NCI-H69 (cell line): ENCODE measurements around the gene SLC4A8.

Experiments
- DNase-seq: peaks from one replicate; lab custom pipeline; 2025; lab: John Stamatoyannopoulos, UW

SLC4A8 gene

DNA sequence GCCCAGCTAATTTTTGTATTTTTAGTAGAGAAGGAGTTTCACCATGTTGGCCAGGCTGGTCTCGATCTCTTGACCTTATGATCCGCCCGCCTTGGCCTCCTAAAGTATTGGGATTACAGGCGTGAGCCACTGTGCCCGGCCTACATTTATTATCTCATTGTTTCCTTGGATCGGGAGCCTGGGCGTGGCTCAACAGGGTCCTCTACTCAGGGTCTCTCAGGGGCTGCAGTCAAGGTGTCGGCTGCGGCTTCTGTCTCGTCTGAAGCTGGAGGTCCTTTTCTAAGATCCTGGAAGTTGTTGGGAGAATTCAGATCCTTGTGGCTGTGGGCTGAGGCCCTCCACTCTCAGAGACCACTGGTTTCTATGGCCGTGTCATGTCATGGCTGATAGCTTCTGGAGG, 100.9 kb downstream of the SLC4A8 start:
- no peak for DNase-seq

DNA sequence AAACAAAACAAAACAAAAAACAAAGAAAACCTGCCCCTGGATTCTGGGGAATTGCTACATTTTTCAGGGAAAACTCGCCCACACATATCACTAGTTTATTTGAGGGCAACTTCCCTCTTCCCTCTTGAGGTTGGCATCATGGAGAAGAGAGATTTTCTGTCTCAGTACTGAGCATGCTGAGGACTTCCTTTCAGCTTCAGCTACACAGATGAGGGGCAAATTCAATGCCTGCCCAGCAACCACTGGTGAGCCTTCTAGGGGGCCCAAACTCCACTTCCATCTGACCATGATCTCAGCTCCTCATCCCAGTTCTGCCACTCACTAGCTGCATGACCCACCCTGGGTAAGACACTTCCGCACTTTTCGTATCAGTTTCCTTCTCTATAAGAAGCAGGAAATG, 103.3 kb downstream of the SLC4A8 start:
- DNase-seq, result no peak

DNA sequence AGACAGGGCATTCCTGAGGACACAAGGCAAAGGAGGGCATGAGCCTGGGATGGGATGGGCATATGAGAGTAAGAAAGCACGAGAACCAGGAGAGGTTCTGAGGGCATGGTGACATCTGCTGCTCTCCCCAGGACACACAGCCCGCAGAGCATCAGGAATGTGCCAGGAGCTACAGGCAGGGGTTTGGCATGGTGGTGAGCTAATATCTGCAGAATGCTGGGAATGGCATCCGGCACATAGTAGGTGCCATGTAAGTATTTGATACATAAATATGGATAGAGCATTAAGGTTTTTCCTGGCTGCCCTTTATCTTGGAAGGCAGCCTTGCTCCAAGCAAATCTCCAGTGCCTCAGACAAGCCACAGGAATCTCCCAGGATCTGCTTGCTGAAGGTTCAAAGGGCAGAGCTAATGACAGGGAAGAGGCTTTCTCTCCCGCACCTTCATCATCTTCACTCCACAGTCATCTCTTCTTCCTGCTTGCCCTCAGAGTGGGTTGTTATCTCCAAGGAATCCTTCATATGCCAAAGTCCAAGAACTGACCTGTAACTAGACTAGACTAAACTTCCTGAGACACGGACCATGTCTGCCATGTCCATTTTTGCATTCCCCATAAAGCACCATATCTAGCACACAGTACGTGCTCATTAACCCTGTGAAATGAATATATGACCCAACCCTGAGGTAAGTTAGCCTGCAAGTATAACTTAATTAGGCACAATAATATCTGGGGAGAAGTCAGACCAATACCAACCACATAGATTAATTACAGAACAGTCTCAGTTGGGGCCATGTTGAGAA, 104.4 kb downstream of the SLC4A8 start:
- peak; percentile 21 for DNase-seq

DNA sequence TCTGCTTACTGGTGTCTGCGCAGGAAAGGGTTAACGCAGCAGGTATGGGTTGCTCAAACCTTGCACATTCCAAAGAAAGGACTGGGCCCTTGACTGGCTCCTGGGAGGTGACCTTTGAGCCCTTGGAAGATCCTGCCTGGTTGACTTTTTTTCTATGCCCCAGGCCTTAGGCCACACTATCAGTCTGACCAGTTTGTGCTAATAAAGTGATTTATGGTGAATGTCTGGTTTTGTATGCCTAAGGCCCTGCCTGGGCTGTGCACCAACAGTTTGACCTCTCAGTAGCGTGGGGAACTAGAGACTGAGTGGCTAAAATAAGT, 105.0 kb downstream of the SLC4A8 start:
- no peak for DNase-seq

DNA sequence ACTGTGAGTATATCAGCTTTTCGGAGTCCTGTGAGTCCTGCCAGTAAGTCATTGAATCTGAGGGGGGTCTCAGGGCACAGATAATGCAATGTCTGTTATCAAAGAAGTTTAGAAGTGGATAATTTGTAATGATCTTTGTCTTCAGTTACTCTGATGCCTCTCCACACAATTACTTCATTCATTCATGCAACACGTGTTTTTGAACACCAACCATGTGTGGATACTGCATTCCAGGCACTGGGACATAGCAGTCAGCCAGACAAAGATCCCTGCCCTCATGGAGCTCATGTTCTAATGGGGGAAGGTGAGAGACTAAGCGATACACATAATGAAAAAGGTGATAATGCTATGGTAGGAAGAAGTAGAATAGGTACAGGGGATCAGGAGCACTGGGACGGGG, 105.6 kb downstream of the SLC4A8 start:
- no peak for DNase-seq

DNA sequence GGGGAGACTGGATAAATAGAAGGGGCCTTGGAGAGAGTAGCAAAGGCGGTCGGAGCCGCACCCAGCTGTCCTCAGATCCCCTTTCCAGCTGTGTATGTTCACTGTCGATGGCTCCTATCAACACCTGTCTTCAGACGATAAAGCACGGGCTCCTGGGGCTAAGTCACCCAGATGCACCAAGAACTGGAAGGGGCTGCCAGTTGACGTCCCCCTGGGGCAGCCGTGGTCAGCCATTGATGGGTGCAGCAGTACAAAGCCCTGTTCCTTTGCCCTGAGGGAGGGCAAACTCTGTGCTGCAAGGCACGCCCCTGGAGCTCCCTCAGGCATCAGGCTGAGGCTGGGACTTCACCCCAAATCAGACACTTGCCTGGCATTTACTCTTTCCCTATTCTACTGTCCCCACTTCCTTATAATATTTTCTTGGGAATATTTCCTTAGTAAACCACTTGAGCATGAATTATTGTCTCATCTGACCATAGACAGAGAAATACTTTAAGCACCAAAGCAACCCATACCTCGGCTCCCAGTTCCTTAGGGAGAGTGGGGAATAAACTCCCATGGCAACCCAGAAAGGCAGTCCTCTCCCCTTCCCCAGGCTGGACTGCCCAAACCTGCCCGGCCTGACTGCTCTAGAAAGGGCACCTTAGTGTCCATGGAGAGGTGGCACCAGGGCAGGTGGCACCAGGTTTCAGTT, 106.8 kb downstream of the SLC4A8 start:
- DNase-seq, result peak; percentile 47

DNA sequence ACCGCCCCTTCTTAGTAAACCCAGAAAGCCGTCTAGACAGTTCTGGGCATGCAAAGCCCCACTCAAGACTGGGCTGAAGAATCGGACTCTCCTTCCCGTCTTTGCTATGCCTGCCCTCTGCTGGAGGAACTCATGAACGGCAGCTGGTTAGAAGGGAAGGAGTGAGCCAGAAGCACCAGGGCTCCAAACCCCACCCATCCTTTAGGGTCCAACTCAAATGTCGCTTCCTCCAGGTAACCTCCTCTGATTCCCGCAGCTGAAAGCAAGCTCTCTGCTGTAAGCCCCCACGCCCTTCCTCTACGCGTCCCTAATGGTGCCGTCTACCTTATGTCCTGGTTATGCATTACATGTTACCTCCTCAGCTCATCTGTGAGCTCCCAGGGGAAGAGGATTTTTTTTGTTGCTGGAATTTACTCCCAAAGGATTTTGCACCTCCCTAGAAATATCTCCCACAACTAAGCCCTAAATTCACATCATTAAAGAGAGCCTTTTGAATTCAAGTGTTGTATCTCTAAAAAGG, 107.4 kb downstream of the SLC4A8 start:
- peak; percentile 94 for DNase-seq

DNA sequence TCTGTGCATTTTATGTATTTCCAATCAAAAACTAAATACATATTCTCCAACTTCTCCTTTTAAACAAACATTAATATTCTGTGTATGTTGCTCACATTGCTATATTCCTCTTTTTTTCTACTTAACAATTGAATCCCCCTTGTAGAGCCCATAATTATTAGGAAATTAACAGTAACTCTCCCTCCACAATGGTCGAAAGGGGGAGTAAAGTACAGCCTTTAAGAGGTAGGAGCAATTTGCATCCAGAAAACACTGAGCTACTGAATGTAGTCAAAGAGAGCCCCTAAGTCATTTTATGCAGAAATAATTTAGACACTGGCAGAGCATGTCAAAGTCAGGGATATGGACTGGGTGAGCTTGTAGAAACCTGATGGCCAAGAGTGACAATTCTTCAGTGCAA, 109.2 kb downstream of the SLC4A8 start:
- DNase-seq, result peak; percentile 76

GRCh38 chr12:51534216-51535074, 109.8 kb downstream of the SLC4A8 start:
- DNase-seq, result peak; percentile 69

GRCh38 chr12:51536159-51536558, 111.5 kb downstream of the SLC4A8 start:
- DNase-seq, result peak; percentile 64

- no peak for DNase-seq
Observed at GRCh38 chr12:51538149-51538548, 113.5 kb downstream of the SLC4A8 start.

DNA sequence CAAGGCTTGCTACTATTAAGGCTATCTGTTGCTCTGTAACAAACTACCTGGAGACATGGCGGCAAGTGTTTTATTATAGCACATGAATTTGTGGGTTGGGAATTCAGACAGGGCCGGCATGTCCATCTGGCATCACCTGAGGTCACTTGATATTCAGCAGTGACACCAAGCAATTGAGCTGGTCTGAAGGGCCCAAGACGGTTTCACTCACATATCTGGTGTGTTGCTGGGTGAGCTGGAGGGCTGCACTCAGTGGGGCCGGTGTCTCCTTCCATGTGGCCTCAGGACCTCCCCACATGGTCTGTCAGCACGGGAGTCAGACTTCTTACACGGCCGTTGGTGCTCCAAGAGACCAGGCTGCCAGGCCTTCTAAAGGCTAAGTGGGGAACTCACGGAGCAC, 114.0 kb downstream of the SLC4A8 start:
- no peak for DNase-seq

GRCh38 chr12:51540996-51541395, 116.4 kb downstream of the SLC4A8 start:
- DNase-seq, result no peak

DNA sequence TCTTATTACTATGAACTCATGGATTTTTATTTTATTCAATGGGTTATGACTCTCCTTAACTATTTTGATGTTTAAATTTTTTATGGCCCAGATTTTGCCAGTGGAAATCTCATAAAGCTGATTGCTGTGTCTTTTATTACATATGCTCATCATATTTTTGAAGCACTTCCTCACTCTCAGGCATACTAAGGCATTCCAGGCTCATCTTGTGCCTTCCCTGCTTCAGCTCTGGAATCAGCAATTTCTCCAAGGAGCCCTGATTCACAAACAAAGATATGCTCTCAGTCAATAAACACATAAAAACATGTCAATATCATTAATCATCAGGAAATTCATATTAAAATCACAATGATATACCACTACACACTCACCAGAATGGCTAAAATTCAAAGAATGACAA, 121.5 kb downstream of the SLC4A8 start:
- DNase-seq, result no peak

GRCh38 chr12:51547606-51548005, 123.0 kb downstream of the SLC4A8 start:
- no peak for DNase-seq

DNA sequence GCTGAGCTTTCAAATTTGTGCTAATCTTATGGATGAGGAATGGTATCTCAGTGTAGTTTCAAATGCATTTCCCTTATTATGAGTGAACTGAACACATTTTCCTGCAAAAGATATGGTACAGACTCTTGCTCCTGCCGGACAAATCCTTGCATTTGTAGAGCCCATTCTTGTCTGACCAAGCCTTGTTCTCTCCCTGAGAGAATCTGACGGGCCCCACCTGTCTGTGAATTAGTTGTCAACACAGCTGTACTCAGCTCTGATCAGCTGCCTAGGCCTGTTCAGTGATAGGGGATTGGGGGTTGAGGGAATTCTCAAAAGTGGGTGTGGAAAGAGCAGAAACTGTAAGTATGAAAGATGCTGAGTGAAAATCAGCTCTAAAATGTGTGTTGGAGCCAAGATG, 123.6 kb downstream of the SLC4A8 start:
- peak; percentile 41 for DNase-seq

- DNase-seq, result peak; percentile 86
Observed at GRCh38 chr12:51549637-51550036, 125.0 kb downstream of the SLC4A8 start.
